ENCODE results near the gene ZFAND2B.

DNA sequence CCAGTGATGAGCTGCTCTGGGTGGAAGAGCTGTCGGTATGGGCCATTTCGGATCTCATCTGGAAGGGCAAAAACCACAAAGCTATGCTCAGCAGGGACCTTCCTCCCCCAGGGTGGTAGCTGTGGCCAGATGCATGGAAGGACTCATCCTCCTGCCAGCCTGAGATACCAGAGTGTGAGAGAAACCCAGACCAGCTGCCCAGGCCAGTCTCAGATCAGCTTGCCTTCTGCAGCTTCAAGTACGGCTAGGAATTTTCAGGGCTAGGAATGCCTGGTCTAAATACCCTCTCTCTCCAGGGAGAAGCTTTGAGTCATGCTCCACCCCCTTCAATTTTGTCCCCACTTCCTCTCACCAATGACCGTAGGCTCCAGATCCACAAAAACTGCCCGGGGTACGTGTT is 45.1 kb downstream of the ZFAND2B start:
- no peak for TF ChIP-seq JUND (IDR thresholded peaks at IDR 0.05)
- TF ChIP-seq RAD21 (IDR thresholded peaks at IDR 0.05; ENCODE audit: low read depth), result no peak
